Fibroblast of lung (primary cell): ENCODE data around the gene CALML4. TPM values are rescaled to one million over a fixed set of nuclear protein-coding genes. Genes with fewer than 3 reads are reported as not detected.

ENCODE experiments used
- DNase-seq, 2 donors: peaks; one replicate each; pipeline versions ENCODE4 v3.0.0 to v3.0.0-alpha.2; 2010; ENCODE audit warnings: low read depth in 2 of 2
- H2AFZ ChIP-seq: 2 replicates; pipeline ENCODE4 v1.5.1; 2012; ENCODE audit warnings: low read length, control low read depth, inconsistent platforms
- H3K27ac ChIP-seq: 2 replicates; pipeline ENCODE4 v1.5.1; 2011; ENCODE audit warnings: low read length, control low read depth; ENCODE audit not compliant: insufficient read depth
- H3K27me3 ChIP-seq: 2 replicates; pipeline ENCODE4 v1.5.1; 2011; ENCODE audit warnings: mild to moderate bottlenecking, low read length; ENCODE audit not compliant: control insufficient read depth, insufficient read depth
- H3K36me3 ChIP-seq: 2 replicates; pipeline ENCODE4 v1.5.1; 2011; ENCODE audit warnings: low read length; ENCODE audit not compliant: control insufficient read depth, insufficient read depth
- H3K4me1 ChIP-seq: 2 replicates; pipeline ENCODE4 v1.5.1; 2011; ENCODE audit warnings: low read length; ENCODE audit not compliant: control insufficient read depth, insufficient read depth; ENCODE audit errors: extremely low read depth
- H3K4me2 ChIP-seq: 2 replicates; pipeline ENCODE4 v1.5.1; 2011; ENCODE audit warnings: low read length, control low read depth; ENCODE audit not compliant: insufficient read depth; ENCODE audit errors: extremely low read depth
- H3K4me3 ChIP-seq, 4 experiments: fragments of 200-600 bp in 1 of 4; sonication (generic) in 1 of 4; replicated peaks in 1 of 4; 2 replicates each; pipeline ENCODE4 v1.5.1; 2011 to 2016; ENCODE audit warnings: low read length in 4 of 4, low read depth in 3 of 4, mild to moderate bottlenecking in 3 of 4, control low read depth in 2 of 4, inconsistent platforms in 1 of 4, mixed read lengths in 1 of 4; ENCODE audit not compliant: insufficient read depth in 1 of 4; ENCODE audit errors: control extremely low read depth in 1 of 4
- H3K79me2 ChIP-seq: 2 replicates; pipeline ENCODE4 v1.5.1; 2012; ENCODE audit warnings: mild to moderate bottlenecking, low read length, inconsistent platforms; ENCODE audit not compliant: control insufficient read depth, insufficient read depth
- H3K9ac ChIP-seq: 2 replicates; pipeline ENCODE4 v1.5.1; 2011; ENCODE audit warnings: mild to moderate bottlenecking, low read length, control low read depth; ENCODE audit not compliant: insufficient read depth
- H3K9me3 ChIP-seq: 2 replicates; pipeline ENCODE4 v1.5.1; 2012; ENCODE audit warnings: low read depth, low read length; ENCODE audit not compliant: control insufficient read depth, insufficient read depth
- H4K20me1 ChIP-seq: 2 replicates; pipeline ENCODE4 v1.5.1; 2011; ENCODE audit warnings: low read length; ENCODE audit not compliant: control insufficient read depth, insufficient read depth; ENCODE audit errors: extremely low read depth
- CTCF ChIP-seq, 2 donors: IDR thresholded peaks in 1 of 2; conservative IDR thresholded peaks in 1 of 2; 1 replicate in 1 of 2; 2 replicates in 1 of 2; pipeline ENCODE4 v1.5.1; 2011 to 2012; ENCODE audit warnings: low read length in 2 of 2, control low read depth in 1 of 2, inconsistent platforms in 1 of 2, low read depth in 1 of 2, mild to moderate bottlenecking in 1 of 2
- EZH2 ChIP-seq: IDR thresholded peaks from 2 replicates; pipeline ENCODE4 v1.5.1; 2012; ENCODE audit warnings: low read length, control low read depth, mild to moderate bottlenecking; ENCODE audit errors: missing control alignments
- polyA plus RNA-seq, 2 donors: library from polyadenylated mRNA; depleted of rRNA in 1 of 2; stranded (reverse) in 1 of 2; unstranded in 1 of 2; fragments of >200 nt; gene quantifications; 2 replicates each; pipeline ENCODE4 v1.2.1, GENCODE V29; 2011 to 2012; ENCODE audit warnings: missing spikeins in 1 of 2
- total RNA-seq: library from RNA; depleted of rRNA; stranded (reverse); fragments of >200 nt; gene quantifications from 2 replicates; pipeline ENCODE4 v1.2.1, GENCODE V29; 2014

Gene CALML4
- total and polyA plus RNA-seq, 2 donors (not counting 1 experiment from before 2014, with no cell fraction given) = 1.8 to 2.0 TPM

- Histone ChIP-seq H3K36me3 (peaks cover 8% of the 10 kb centered on the region), H3K9ac (no peak overlapping the region)
Observed at GRCh38 chr15:68192117-68192516, 13.0 kb downstream of the CALML4 start.

GRCh38 chr15:68191555-68191954, 13.6 kb downstream of the CALML4 start:
- TF ChIP-seq EZH2 (no peak), CTCF (conservative IDR thresholded peaks at IDR 0.05 in 1 of 2, IDR thresholded peaks at IDR 0.05 in 1 of 2; ENCODE audit: low read depth in 1 of 2, low read length in 2 of 2) (no peak)
- H4K20me1 ChIP-seq = no peaks in the 10 kb centered on the region
- H3K79me2 ChIP-seq = no peaks in the 10 kb centered on the region
- H3K27ac ChIP-seq = no peak overlapping the region
- no peak overlapping the region for H3K9ac ChIP-seq
- no peak for DNase-seq
- H3K36me3 ChIP-seq = peaks cover 8% of the 10 kb centered on the region
- no peak overlapping the region for H3K4me3 ChIP-seq
- no peaks in the 10 kb centered on the region for H3K9me3 ChIP-seq
- peaks cover 7% of the 10 kb centered on the region for H3K4me1 ChIP-seq
- H2AFZ ChIP-seq = no peak overlapping the region
- H3K4me2 ChIP-seq = no peak overlapping the region
- H3K27me3 ChIP-seq = no peaks in the 10 kb centered on the region

More at GRCh38 chr15:68192117-68192516, 13.0 kb downstream of the CALML4 start:
- H3K27ac ChIP-seq = no peak overlapping the region
- DNase-seq = no peak
- peaks cover 7% of the 10 kb centered on the region for H3K4me1 ChIP-seq
- no peak for TF ChIP-seq CTCF (conservative IDR thresholded peaks at IDR 0.05 in 1 of 2, IDR thresholded peaks at IDR 0.05 in 1 of 2; ENCODE audit: low read depth in 1 of 2, low read length in 2 of 2)
- no peak for TF ChIP-seq EZH2
- no peaks in the 10 kb centered on the region for H3K27me3 ChIP-seq
- no peaks in the 10 kb centered on the region for H3K9me3 ChIP-seq
- H4K20me1 ChIP-seq = no peaks in the 10 kb centered on the region
- H3K79me2 ChIP-seq = no peaks in the 10 kb centered on the region
- H3K4me3 ChIP-seq = no peak overlapping the region
- H3K4me2 ChIP-seq = no peak overlapping the region
- H2AFZ ChIP-seq = no peak overlapping the region

GRCh38 chr15:68190048-68190447, 15.1 kb downstream of the CALML4 start:
- no peak overlapping the region for H3K4me3 ChIP-seq
- H3K4me2 ChIP-seq = no peak overlapping the region
- DNase-seq = no peak
- H3K79me2 ChIP-seq = no peaks in the 10 kb centered on the region
- no peak for TF ChIP-seq EZH2
- no peak for TF ChIP-seq CTCF (conservative IDR thresholded peaks at IDR 0.05 in 1 of 2, IDR thresholded peaks at IDR 0.05 in 1 of 2; ENCODE audit: low read depth in 1 of 2, low read length in 2 of 2)
- H3K27ac ChIP-seq = no peak overlapping the region
- H3K27me3 ChIP-seq = no peaks in the 10 kb centered on the region
- no peak overlapping the region for H2AFZ ChIP-seq
- H3K36me3 ChIP-seq = peaks cover 6% of the 10 kb centered on the region
- H3K9me3 ChIP-seq = no peaks in the 10 kb centered on the region
- H3K9ac ChIP-seq = no peak overlapping the region
- H4K20me1 ChIP-seq = no peaks in the 10 kb centered on the region
- H3K4me1 ChIP-seq = peaks cover 7% of the 10 kb centered on the region
